Ascending aorta (tissue), 2 donors: ENCODE results near the gene FAM81B. TPM values are rescaled to one million over a fixed set of nuclear protein-coding genes. Genes with fewer than 3 reads are reported as not detected.

Experiments used
- DNase-seq, 2 donors: peaks; one replicate each; pipeline ENCODE4 v3.0.0-alpha.2; 2019; ENCODE audit warnings: low spot score in 2 of 2
- H3K27ac ChIP-seq, 2 donors: fragments of 200-600 bp; sonication (generic); one replicate each; pipeline ENCODE4 v1.5.1; 2016 to 2017; ENCODE audit warnings: mild to moderate bottlenecking in 1 of 2
- H3K27me3 ChIP-seq: fragments of 200-600 bp; sonication (generic); one replicate; pipeline ENCODE4 v1.5.1; 2017
- H3K36me3 ChIP-seq, 2 donors: fragments of 200-600 bp; sonication (generic); one replicate each; pipeline ENCODE4 v1.5.1; 2016
- H3K4me1 ChIP-seq, 2 donors: fragments of 200-600 bp; sonication (generic); one replicate each; pipeline ENCODE4 v1.5.1; 2016 to 2017; ENCODE audit warnings: mild to moderate bottlenecking in 1 of 2
- H3K4me3 ChIP-seq, 2 donors: fragments of 200-600 bp; sonication (generic); one replicate each; pipeline ENCODE4 v1.5.1; 2016 to 2017; ENCODE audit warnings: mild to moderate bottlenecking in 1 of 2
- H3K9me3 ChIP-seq, 2 donors: fragments of 200-600 bp; sonication (generic); one replicate each; pipeline ENCODE4 v1.5.1; 2016
- intact Hi-C: fragments of 100-400 bp; cut with DNase I; formaldehyde crosslinking; loops from one replicate; pipeline ENCODE4 v1.15.1; 2023
- total RNA-seq: library from RNA; depleted of rRNA; stranded (reverse); fragments of >200 nt; gene quantifications from one replicate; pipeline ENCODE4 v1.1.0, GENCODE V29; 2016
- TF ChIP-seq, protein P1 (sequence below), 3 experiments: fragments of 200-600 bp in 2 of 3; fragments of 450-650 bp in 1 of 3; sonication (generic) in 2 of 3; IDR thresholded peaks; one replicate each; pipeline ENCODE4 v1.5.1; 2016 to 2019; ENCODE audit warnings: antibody characterized with exemption in 3 of 3, mild to moderate bottlenecking in 1 of 3, moderate library complexity in 1 of 3

The FAM81B gene
- total RNA-seq, 1 donor from 2014 or later, result not detected

DNA sequence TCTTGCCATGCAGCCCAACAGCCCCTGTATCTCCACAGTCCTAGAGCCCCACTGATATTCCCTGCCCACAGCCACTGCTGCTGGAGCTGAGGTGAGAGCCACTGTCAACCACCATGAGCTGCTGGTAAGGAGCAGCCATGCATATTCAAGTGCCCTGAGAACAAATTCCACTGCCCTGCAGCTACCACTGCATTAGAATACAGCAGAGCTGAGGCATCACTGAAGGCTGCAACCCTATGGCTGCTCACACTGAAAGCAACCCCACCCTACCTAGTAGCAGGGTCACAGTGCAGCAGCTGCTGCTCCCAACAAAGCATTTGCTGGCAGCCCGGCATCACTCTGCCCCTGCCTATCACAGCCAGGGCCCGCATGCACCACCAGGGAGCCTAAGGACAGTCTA is 95.0 kb downstream of the FAM81B start:
- intact Hi-C loops, result no loop called here

DNA sequence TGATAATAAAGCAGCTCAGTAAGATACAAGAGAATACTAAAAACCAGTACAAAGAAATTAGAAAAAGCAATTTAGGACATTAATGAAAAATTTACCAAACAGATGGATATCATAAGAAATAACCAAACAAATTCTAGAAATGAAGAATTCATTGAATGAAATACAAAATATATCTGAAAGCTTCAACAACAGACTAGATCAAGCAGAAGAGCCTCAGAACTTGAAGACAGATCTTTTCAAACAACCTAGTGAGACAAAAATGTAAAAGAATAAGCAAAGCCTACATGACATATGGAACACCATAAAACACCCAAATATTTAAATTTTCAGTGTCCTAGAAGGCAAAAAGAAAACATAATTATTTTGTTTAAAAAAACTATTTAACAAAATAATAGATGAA is 96.7 kb downstream of the FAM81B start:
- intact Hi-C loops, result no loop called here
- peaks cover 20% of the 10 kb centered on the region in 2 donors for H3K9me3 ChIP-seq
- no peaks in the 10 kb centered on the region for H3K4me1 ChIP-seq
- no peaks in the 10 kb centered on the region for H3K27me3 ChIP-seq
- DNase-seq, result no peak
- no peak overlapping the region for H3K4me3 ChIP-seq
- H3K27ac ChIP-seq, result no peak overlapping the region
- peaks cover 72 to 83% of the 10 kb centered on the region in 2 donors for H3K36me3 ChIP-seq
- TF ChIP-seq, protein P1, sequence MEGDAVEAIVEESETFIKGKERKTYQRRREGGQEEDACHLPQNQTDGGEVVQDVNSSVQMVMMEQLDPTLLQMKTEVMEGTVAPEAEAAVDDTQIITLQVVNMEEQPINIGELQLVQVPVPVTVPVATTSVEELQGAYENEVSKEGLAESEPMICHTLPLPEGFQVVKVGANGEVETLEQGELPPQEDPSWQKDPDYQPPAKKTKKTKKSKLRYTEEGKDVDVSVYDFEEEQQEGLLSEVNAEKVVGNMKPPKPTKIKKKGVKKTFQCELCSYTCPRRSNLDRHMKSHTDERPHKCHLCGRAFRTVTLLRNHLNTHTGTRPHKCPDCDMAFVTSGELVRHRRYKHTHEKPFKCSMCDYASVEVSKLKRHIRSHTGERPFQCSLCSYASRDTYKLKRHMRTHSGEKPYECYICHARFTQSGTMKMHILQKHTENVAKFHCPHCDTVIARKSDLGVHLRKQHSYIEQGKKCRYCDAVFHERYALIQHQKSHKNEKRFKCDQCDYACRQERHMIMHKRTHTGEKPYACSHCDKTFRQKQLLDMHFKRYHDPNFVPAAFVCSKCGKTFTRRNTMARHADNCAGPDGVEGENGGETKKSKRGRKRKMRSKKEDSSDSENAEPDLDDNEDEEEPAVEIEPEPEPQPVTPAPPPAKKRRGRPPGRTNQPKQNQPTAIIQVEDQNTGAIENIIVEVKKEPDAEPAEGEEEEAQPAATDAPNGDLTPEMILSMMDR (IDR thresholded peaks at IDR 0.05), result no peak

More for the DNA sequence above, 95.0 kb downstream of the FAM81B start:
- Histone ChIP-seq H3K27ac (no peak overlapping the region), H3K36me3 (peaks cover 84 to 86% of the 10 kb centered on the region in 2 donors), H3K4me1 (no peaks in the 10 kb centered on the region), H3K4me3 (no peak overlapping the region), H3K9me3 (peaks cover 20% of the 10 kb centered on the region in 2 donors), H3K27me3 (no peaks in the 10 kb centered on the region)
- no peak for DNase-seq
- TF ChIP-seq, protein P1 (IDR thresholded peaks at IDR 0.05), result no peak

Other genes with a start within 250 kb of the FAM81B start
- 112 TPM for gene MCTP1, start 106.3 kb upstream of the FAM81B start, total RNA-seq
- gene SKIC3, start 163.6 kb downstream of the FAM81B start, total RNA-seq, result 12.7 TPM
- gene ARSK, start 163.7 kb downstream of the FAM81B start, total RNA-seq, result 3.6 TPM
- 9.6 TPM for gene GPR150, start 228.7 kb downstream of the FAM81B start, total RNA-seq